Transverse colon (tissue), 3 donors: ENCODE measurements around the gene HES4.

Experiments used
- CTCF ChIP-seq, 5 experiments: fragments of 200-600 bp in 3 of 5; fragments of 450-650 bp in 2 of 5; sonication (generic) in 3 of 5; IDR thresholded peaks; 1 replicate in 2 of 5; 2 replicates in 3 of 5; pipeline ENCODE4 v1.5.1; 2016 to 2017; ENCODE audit warnings: antibody characterized with exemption in 5 of 5, inconsistent platforms in 3 of 5, mild to moderate bottlenecking in 2 of 5, moderate library complexity in 1 of 5
- POLR2A ChIP-seq: fragments of 450-650 bp; IDR thresholded peaks from one replicate; pipeline ENCODE4 v1.6.1; 2016; ENCODE audit warnings: antibody characterized with exemption, mild to moderate bottlenecking, moderate library complexity

GRCh38 chr1:981955-982558 lies 17.8 kb downstream of the HES4 start, which contains the start of gene PERM1:
- TF ChIP-seq CTCF (IDR thresholded peaks at IDR 0.05) (no peak), POLR2A (no peak)
